B cell (primary cell): Measurements from ENCODE around the gene RAB32. TPM values are rescaled to one million over a fixed set of nuclear protein-coding genes. Genes with fewer than 3 reads are reported as not detected.

Source experiments
- ATAC-seq: fragments of 200-7000 bp; cut with Tn5 transposase; one replicate; pipeline ENCODE4 v1.10.0; 2021; ENCODE audit warnings: low read depth, mild to moderate bottlenecking, moderate number of reproducible peaks, moderate library complexity
- CTCF ChIA-PET: fragments of 350-600 bp; sonication (Branson Sonifier 250); formaldehyde crosslinking; loops from one replicate; lab custom pipeline; 2021; ENCODE audit warnings: antibody characterized with exemption, inconsistent platforms; lab: Charles Lee
- POLR2A ChIA-PET: fragments of 350-600 bp; sonication (Branson Sonifier 250); formaldehyde crosslinking; loops from one replicate; lab custom pipeline; 2021; ENCODE audit warnings: antibody characterized with exemption; lab: Charles Lee
- DNase-seq: peaks from one replicate; pipeline ENCODE4 v3.0.0; 2013
- H2AFZ ChIP-seq: 2 replicates; pipeline ENCODE4 v1.6.1; 2012; ENCODE audit warnings: mild to moderate bottlenecking, low read depth, low read length; ENCODE audit not compliant: insufficient read depth, poor library complexity, severe bottlenecking
- H3K27ac ChIP-seq, 2 donors: 1 replicate in 1 of 2; 2 replicates in 1 of 2; pipeline ENCODE4 v1.5.1; 2012 to 2013; ENCODE audit warnings: low read length in 2 of 2, mild to moderate bottlenecking in 2 of 2, moderate library complexity in 1 of 2
- H3K27me3 ChIP-seq, 4 experiments: fragments of 200-600 bp in 1 of 4; sonication (generic) in 1 of 4; replicated peaks in 1 of 4; 1 replicate in 2 of 4; 2 replicates in 2 of 4; pipeline versions ENCODE4 v1.6.1 to v1.7.0; 2013 to 2016; ENCODE audit warnings: low read length in 3 of 4, mild to moderate bottlenecking in 2 of 4, mixed read lengths in 1 of 4, moderate library complexity in 1 of 4; ENCODE audit not compliant: insufficient read depth in 4 of 4, control insufficient read depth in 3 of 4; ENCODE audit errors: control extremely low read depth in 1 of 4
- H3K36me3 ChIP-seq, 2 experiments: replicated peaks in 1 of 2; 1 replicate in 1 of 2; 2 replicates in 1 of 2; pipeline versions ENCODE4 v1.6.1 to v1.7.1; 2013; ENCODE audit warnings: low read length in 1 of 2; ENCODE audit not compliant: insufficient read depth in 2 of 2, control insufficient read depth in 1 of 2; ENCODE audit errors: control extremely low read depth in 1 of 2, extremely low read depth in 1 of 2
- H3K4me1 ChIP-seq, 2 donors: fragments of 200-600 bp in 1 of 2; sonication (generic) in 1 of 2; 1 replicate in 1 of 2; 2 replicates in 1 of 2; pipeline versions ENCODE4 v1.5.1 to v1.6.1; 2013 to 2017; ENCODE audit warnings: low read length in 2 of 2; ENCODE audit not compliant: control insufficient read depth in 2 of 2, insufficient read depth in 2 of 2
- H3K4me2 ChIP-seq: replicated peaks from 2 replicates; pipeline ENCODE3; 2012; ENCODE audit warnings: mild to moderate bottlenecking, low read depth, low read length; ENCODE audit not compliant: poor library complexity, severe bottlenecking
- H3K4me3 ChIP-seq, 5 experiments: fragments of 200-600 bp in 1 of 5; sonication (generic) in 1 of 5; 1 replicate in 3 of 5; 2 replicates in 2 of 5; pipeline versions ENCODE4 v1.5.1 to v1.7.0; 2011 to 2016; ENCODE audit warnings: low read length in 4 of 5, mild to moderate bottlenecking in 4 of 5, low read depth in 2 of 5, control low read depth in 1 of 5, moderate library complexity in 1 of 5; ENCODE audit not compliant: insufficient read depth in 1 of 5; ENCODE audit errors: control extremely low read depth in 1 of 5, extremely low read depth in 1 of 5
- H3K79me2 ChIP-seq: fragments of 200-600 bp; sonication (generic); one replicate; pipeline ENCODE4 v1.6.0; 2016; ENCODE audit warnings: low read length; ENCODE audit not compliant: control insufficient read depth, insufficient read depth
- H3K9ac ChIP-seq: fragments of 200-600 bp; sonication (generic); 2 replicates; pipeline ENCODE4 v1.6.1; 2017; ENCODE audit warnings: mild to moderate bottlenecking, low read length, moderate library complexity
- H3K9me3 ChIP-seq, 3 donors: one replicate each; pipeline versions ENCODE4 v1.6.1 to v1.7.1; 2013; ENCODE audit warnings: low read length in 2 of 3; ENCODE audit not compliant: control insufficient read depth in 2 of 3, insufficient read depth in 1 of 3; ENCODE audit errors: control extremely low read depth in 1 of 3
- H4K20me1 ChIP-seq: 2 replicates; pipeline ENCODE4 v1.6.0; 2012; ENCODE audit warnings: mild to moderate bottlenecking, low read length; ENCODE audit not compliant: insufficient read depth, control insufficient read depth, poor library complexity, severe bottlenecking
- H3K27ac Mint-ChIP-seq: one replicate; pipeline ENCODE4 v1.8.0; 2021; ENCODE audit warnings: mixed read lengths
- H3K27me3 Mint-ChIP-seq: one replicate; pipeline ENCODE4 v1.8.0; 2021; ENCODE audit warnings: mixed read lengths
- H3K4me1 Mint-ChIP-seq: one replicate; pipeline ENCODE4 v1.8.0; 2021; ENCODE audit warnings: mixed read lengths
- H3K4me3 Mint-ChIP-seq: one replicate; pipeline ENCODE4 v1.8.0; 2021; ENCODE audit warnings: mixed read lengths
- H3K9me3 Mint-ChIP-seq: one replicate; pipeline ENCODE4 v1.8.0; 2022; ENCODE audit warnings: mixed read lengths; ENCODE audit not compliant: insufficient read depth
- EZH2 ChIP-seq: IDR thresholded peaks from 2 replicates; pipeline ENCODE4 v1.6.1; 2012; ENCODE audit warnings: borderline replicate concordance, low read depth, mild to moderate bottlenecking, moderate library complexity, low read length; ENCODE audit not compliant: insufficient read depth, poor library complexity, severe bottlenecking
- WGBS: methylation state at CpG from one replicate; pipeline ENCODE4 v1.1.5; 2013; ENCODE audit warnings: missing lambda C conversion rate; ENCODE audit not compliant: insufficient coverage; 5-methylcytosine and 5-hydroxymethylcytosine counted together
- intact Hi-C: fragments of 100-400 bp; cut with micrococcal nuclease; formaldehyde crosslinking; loops from one replicate; pipeline ENCODE4 v1.10.0; 2022
- polyA plus RNA-seq: library from polyadenylated mRNA; depleted of rRNA; stranded (reverse); fragments of >200 nt; gene quantifications from 2 replicates; pipeline ENCODE4 v1.2.3, GENCODE V29; 2012
- total RNA-seq, 2 donors: library from RNA; stranded (reverse); fragments of 120-200 nt in 1 of 2; gene quantifications; 1 replicate in 1 of 2; 2 replicates in 1 of 2; pipeline versions ENCODE4 v1.2.3 to v1.2.4, GENCODE V29; 2013 to 2022
- TF ChIP-seq, protein P1 (sequence below): fragments of 200-600 bp; IDR thresholded peaks from one replicate; pipeline ENCODE4 v1.8.0; 2022; ENCODE audit warnings: antibody characterized with exemption, mild to moderate bottlenecking

The RAB32 gene
- total and polyA plus RNA-seq, 2 donors (not counting 1 experiment from before 2014, with no cell fraction given): 0.36 TPM; not detected in 1

DNA sequence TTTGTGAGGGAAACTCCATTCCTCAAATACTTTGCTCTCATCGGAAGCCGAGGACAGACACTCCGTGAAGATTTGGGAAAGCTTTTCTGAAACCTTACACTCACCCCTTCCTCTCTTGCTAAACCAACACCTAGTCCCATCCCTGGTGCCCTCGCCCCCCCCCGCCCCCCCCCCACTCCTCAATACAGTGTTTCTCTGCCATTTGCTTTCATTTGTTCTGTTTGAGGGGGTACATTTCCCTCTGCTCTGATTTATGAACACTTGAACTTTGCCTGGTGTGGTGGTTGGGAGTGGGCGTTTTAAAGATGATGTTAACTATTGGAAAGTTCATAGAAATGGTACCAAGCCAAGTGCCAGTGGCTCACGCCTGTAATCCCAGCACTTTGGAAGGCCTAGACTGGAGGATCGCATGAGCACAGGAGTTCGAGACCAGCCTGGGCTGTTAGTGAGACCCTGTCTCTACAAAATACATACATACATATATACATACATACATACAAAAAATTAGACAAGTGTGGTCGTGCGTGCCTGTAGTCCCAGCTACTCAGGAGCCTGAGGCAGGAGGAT, 1.1 kb downstream of the RAB32 start:
- TF ChIP-seq EZH2: no peak
- TF ChIP-seq, protein P1, sequence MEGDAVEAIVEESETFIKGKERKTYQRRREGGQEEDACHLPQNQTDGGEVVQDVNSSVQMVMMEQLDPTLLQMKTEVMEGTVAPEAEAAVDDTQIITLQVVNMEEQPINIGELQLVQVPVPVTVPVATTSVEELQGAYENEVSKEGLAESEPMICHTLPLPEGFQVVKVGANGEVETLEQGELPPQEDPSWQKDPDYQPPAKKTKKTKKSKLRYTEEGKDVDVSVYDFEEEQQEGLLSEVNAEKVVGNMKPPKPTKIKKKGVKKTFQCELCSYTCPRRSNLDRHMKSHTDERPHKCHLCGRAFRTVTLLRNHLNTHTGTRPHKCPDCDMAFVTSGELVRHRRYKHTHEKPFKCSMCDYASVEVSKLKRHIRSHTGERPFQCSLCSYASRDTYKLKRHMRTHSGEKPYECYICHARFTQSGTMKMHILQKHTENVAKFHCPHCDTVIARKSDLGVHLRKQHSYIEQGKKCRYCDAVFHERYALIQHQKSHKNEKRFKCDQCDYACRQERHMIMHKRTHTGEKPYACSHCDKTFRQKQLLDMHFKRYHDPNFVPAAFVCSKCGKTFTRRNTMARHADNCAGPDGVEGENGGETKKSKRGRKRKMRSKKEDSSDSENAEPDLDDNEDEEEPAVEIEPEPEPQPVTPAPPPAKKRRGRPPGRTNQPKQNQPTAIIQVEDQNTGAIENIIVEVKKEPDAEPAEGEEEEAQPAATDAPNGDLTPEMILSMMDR: no peak
- DNase-seq: no peak
- Histone ChIP-seq H3K4me3 (peak overlapping the region in 1 of 5 experiments; percentile 44), H3K9ac (no peak overlapping the region), H3K79me2 (no peaks in the 10 kb centered on the region), H4K20me1 (no peaks in the 10 kb centered on the region), H3K9me3 (peaks cover 0 to 10% (median 0%) of the 10 kb centered on the region in 3 donors), H3K4me2 (no peak overlapping the region), H3K36me3 (no peaks in the 10 kb centered on the region), H3K4me1 (peaks cover 0 to 4% of the 10 kb centered on the region in 2 donors), H3K27ac (no peak overlapping the region), H2AFZ (no peak overlapping the region), H3K27me3 (peaks cover 0 to 21% (median 14%) of the 10 kb centered on the region in 4 experiments)
- intact Hi-C loops: no loop called here
- ATAC-seq: no peak
- CTCF ChIA-PET: no interaction called here
- no peak overlapping the region for H3K4me3 Mint-ChIP-seq
- whole genome bisulfite sequencing: 56% methylated on average over 6 of the region's 11 CpGs
- peaks cover 42% of the 10 kb centered on the region for H3K27me3 Mint-ChIP-seq
- H3K9me3 Mint-ChIP-seq: no peaks in the 10 kb centered on the region
- peaks cover 12% of the 10 kb centered on the region for H3K4me1 Mint-ChIP-seq
- POLR2A ChIA-PET: no interaction called here
- H3K27ac Mint-ChIP-seq: no peak overlapping the region

DNA sequence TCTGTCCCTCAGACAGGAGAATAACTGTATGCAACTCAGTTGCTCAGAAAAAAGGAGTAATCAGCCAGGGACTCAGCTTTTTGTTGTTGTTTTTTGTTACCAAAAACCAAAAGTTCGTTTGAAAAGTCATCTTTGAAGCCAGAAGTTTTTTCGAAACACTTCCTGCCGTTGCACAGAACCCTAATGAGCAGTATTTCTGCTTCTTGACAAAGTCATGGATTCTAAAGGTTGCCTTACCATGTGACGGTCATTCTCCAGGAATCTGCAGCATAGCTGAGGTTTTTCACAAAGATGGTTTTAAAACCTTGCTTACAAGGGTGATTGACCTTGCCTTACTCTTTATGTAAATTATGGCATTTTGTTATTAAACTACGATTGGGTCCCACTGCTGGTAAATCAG, 1.9 kb downstream of the RAB32 start:
- Mint-ChIP-seq H3K27me3 (peaks cover 41% of the 10 kb centered on the region), H3K4me3 (no peak overlapping the region), H3K4me1 (peaks cover 12% of the 10 kb centered on the region), H3K9me3 (no peaks in the 10 kb centered on the region), H3K27ac (no peak overlapping the region)
- TF ChIP-seq, protein P1: no peak
- TF ChIP-seq EZH2: no peak
- H3K4me2 ChIP-seq: no peak overlapping the region
- ATAC-seq (no peak), DNase-seq (no peak)
- ChIA-PET POLR2A (no interaction called here), CTCF (no interaction called here)
- H3K4me1 ChIP-seq: peaks cover 0 to 4% of the 10 kb centered on the region in 2 donors
- no peak overlapping the region for H2AFZ ChIP-seq
- H3K4me3 ChIP-seq: peak overlapping the region in 1 of 5 experiments; percentile 34
- H3K27ac ChIP-seq: no peak overlapping the region
- WGBS: 13% methylated on average over 4 of the region's 5 CpGs
- no peak overlapping the region for H3K9ac ChIP-seq
- peaks cover 0 to 10% (median 0%) of the 10 kb centered on the region in 3 donors for H3K9me3 ChIP-seq
- no peaks in the 10 kb centered on the region for H3K79me2 ChIP-seq
- peaks cover 0 to 21% (median 14%) of the 10 kb centered on the region in 4 experiments for H3K27me3 ChIP-seq
- H3K36me3 ChIP-seq: no peaks in the 10 kb centered on the region
- H4K20me1 ChIP-seq: no peaks in the 10 kb centered on the region
- intact Hi-C loops: no loop called here
